ENCODE measurements around the gene TTC28.

The TTC28 gene

GRCh38 chr22:28141614-28142013 lies 538.0 kb downstream of the TTC28 start:
- DNase-seq (ENCODE audit: low spot score), result no peak

GRCh38 chr22:28139961-28140360 lies 539.7 kb downstream of the TTC28 start:
- no peak for DNase-seq (ENCODE audit: low spot score)

- DNase-seq (ENCODE audit: low spot score), result no peak
Measured at GRCh38 chr22:28139516-28139915, 540.1 kb downstream of the TTC28 start.

- no peak for DNase-seq (ENCODE audit: low spot score)
Measured at GRCh38 chr22:28137036-28137435, 542.6 kb downstream of the TTC28 start.

- DNase-seq (ENCODE audit: low spot score), result no peak
Measured at GRCh38 chr22:28132466-28132865, 547.2 kb downstream of the TTC28 start.

- no peak for DNase-seq (ENCODE audit: low spot score)
Measured at GRCh38 chr22:28129319-28129962, 550.2 kb downstream of the TTC28 start.

- no peak for DNase-seq (ENCODE audit: low spot score)
Measured at GRCh38 chr22:28128827-28129226, 550.8 kb downstream of the TTC28 start.

GRCh38 chr22:28125799-28126198 lies 553.8 kb downstream of the TTC28 start:
- DNase-seq (ENCODE audit: low spot score), result no peak

- DNase-seq (ENCODE audit: low spot score), result no peak
Measured at GRCh38 chr22:28123989-28124766, 555.5 kb downstream of the TTC28 start.

- DNase-seq (ENCODE audit: low spot score), result no peak
Measured at GRCh38 chr22:28120691-28121592, 558.7 kb downstream of the TTC28 start.

- no peak for DNase-seq (ENCODE audit: low spot score)
Measured at GRCh38 chr22:28118957-28119631, 560.5 kb downstream of the TTC28 start.

GRCh38 chr22:28116219-28116673 lies 563.4 kb downstream of the TTC28 start:
- DNase-seq (ENCODE audit: low spot score), result no peak

- no peak for DNase-seq (ENCODE audit: low spot score)
Measured at GRCh38 chr22:28115426-28115825, 564.2 kb downstream of the TTC28 start.

- DNase-seq (ENCODE audit: low spot score), result peak; percentile 2
Measured at GRCh38 chr22:28112548-28113043, 567.0 kb downstream of the TTC28 start.

GRCh38 chr22:28112190-28112544 lies 567.5 kb downstream of the TTC28 start:
- DNase-seq (ENCODE audit: low spot score), result no peak

- DNase-seq (ENCODE audit: low spot score), result no peak
Measured at GRCh38 chr22:28111501-28112189, 568.0 kb downstream of the TTC28 start.

- no peak for DNase-seq (ENCODE audit: low spot score)
Measured at GRCh38 chr22:28108851-28109250, 570.8 kb downstream of the TTC28 start.

- DNase-seq (ENCODE audit: low spot score), result no peak
Measured at GRCh38 chr22:28106617-28107016, 573.0 kb downstream of the TTC28 start.

GRCh38 chr22:28105988-28106387 lies 573.7 kb downstream of the TTC28 start:
- DNase-seq (ENCODE audit: low spot score), result no peak

GRCh38 chr22:28105413-28105812 lies 574.2 kb downstream of the TTC28 start:
- no peak for DNase-seq (ENCODE audit: low spot score)

GRCh38 chr22:28103596-28103995 lies 576.0 kb downstream of the TTC28 start:
- DNase-seq (ENCODE audit: low spot score), result no peak

Measured in pons (tissue), 1 donor.